Stimulated activated naive CD4-positive, alpha-beta T cell (primary cell): ENCODE results near the gene COX6A1.
"Not testable (repeated sequence)": the region's sequence is repeated elsewhere in the genome, so short reads cannot be mapped to it uniquely, and the experiment has no call there.

Experiments used
- DNase-seq, 6 experiments: peaks; one replicate each; lab custom pipeline; 2025; lab: John Stamatoyannopoulos, UW

COX6A1 gene

GRCh38 chr12:120468325-120468820 is 30.5 kb downstream of the COX6A1 start:
- peak in 1 of 6 experiments; percentile 4 for DNase-seq

GRCh38 chr12:120468821-120469449 is 31.0 kb downstream of the COX6A1 start:
- peak in 3 of 6 experiments; percentile 10 to 58 (median 53) for DNase-seq

- peak; percentile 94 to 97 (median 95) for DNase-seq
These were observed 31.7 kb downstream of the COX6A1 start, which contains the start of gene SRSF9 for GRCh38 chr12:120469450-120470149. Gene SRSF9 (minus strand): TSS chr12:120469748. CDS start chr12:120469609, 139 bp downstream.

- DNase-seq, result peak in 1 of 6 experiments; percentile 27
These were observed 32.4 kb downstream of the COX6A1 start for GRCh38 chr12:120470150-120470784.

GRCh38 chr12:120472521-120472920 is 34.6 kb downstream of the COX6A1 start:
- DNase-seq, result no peak

GRCh38 chr12:120473807-120474615 is 36.1 kb downstream of the COX6A1 start:
- DNase-seq, result no peak

- DNase-seq, result no peak
These were observed 36.7 kb downstream of the COX6A1 start for GRCh38 chr12:120474616-120474960.

- no peak for DNase-seq
These were observed 37.7 kb downstream of the COX6A1 start for GRCh38 chr12:120475643-120476042.

GRCh38 chr12:120479458-120479857 is 41.5 kb downstream of the COX6A1 start:
- DNase-seq, result no peak

GRCh38 chr12:120480211-120480610 is 42.3 kb downstream of the COX6A1 start:
- DNase-seq, result no peak

- no peak for DNase-seq
These were observed 43.3 kb downstream of the COX6A1 start for GRCh38 chr12:120481022-120481767.

GRCh38 chr12:120483621-120484020 is 45.7 kb downstream of the COX6A1 start:
- no peak for DNase-seq

GRCh38 chr12:120485961-120486881 is 48.3 kb downstream of the COX6A1 start:
- DNase-seq, result no peak

- DNase-seq, result not testable (repeated sequence)
These were observed 49.6 kb downstream of the COX6A1 start for GRCh38 chr12:120487552-120487951.

- DNase-seq, result no peak
These were observed 50.2 kb downstream of the COX6A1 start for GRCh38 chr12:120488057-120488640.

- DNase-seq, result no peak
These were observed 51.1 kb downstream of the COX6A1 start for GRCh38 chr12:120489018-120489417.

- DNase-seq, result no peak
These were observed 52.4 kb downstream of the COX6A1 start for GRCh38 chr12:120490325-120490724.
